ENCODE results near the gene PLCB2. TPM values are rescaled to one million over a fixed set of nuclear protein-coding genes. Genes with fewer than 3 reads are reported as not detected.
A peak's percentile ranks its signal among the peaks of the same experiment; 100 is the strongest.

PLCB2 gene
- total RNA-seq, 1 donor from 2014 or later, result 2.6 TPM

- Mint-ChIP-seq H3K4me1 (ENCODE audit: low read depth, unreplicated experiment) (peaks cover 13% of the 10 kb centered on the region), H3K4me3 (ENCODE audit: unreplicated experiment) (peak overlapping the region; percentile 22), H3K27ac (ENCODE audit: unreplicated experiment) (no peak overlapping the region), H3K36me3 (ENCODE audit: unreplicated experiment) (no peaks in the 10 kb centered on the region), H3K27me3 (ENCODE audit: unreplicated experiment) (peaks cover 17% of the 10 kb centered on the region), H3K9me3 (ENCODE audit: unreplicated experiment) (peaks cover 2% of the 10 kb centered on the region)
- DNase-seq, result no peak
- no peak for TF ChIP-seq CTCF (IDR thresholded peaks at IDR 0.05; ENCODE audit: partially characterized antibody, unreplicated experiment)
Observed at GRCh38 chr15:40250771-40251483, 56.8 kb downstream of the PLCB2 start.

DNA sequence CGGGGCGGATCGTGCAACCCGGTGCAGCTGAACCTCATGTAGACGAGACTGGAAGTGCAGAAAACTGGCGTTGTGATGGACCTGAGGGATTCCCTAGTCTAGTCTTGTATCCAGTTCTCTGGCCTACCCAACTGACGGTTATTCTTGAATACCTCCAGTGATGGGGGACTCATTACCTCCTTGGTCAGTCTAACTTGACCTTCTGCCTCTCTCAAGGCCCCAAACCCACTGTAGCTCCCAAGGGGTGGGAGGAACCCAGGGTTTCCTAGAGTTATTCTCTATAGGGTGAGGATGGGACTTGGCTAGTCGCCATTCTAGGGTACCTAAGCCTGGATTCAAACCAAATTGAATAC is 57.5 kb downstream of the PLCB2 start:
- DNase-seq, result no peak
- H3K36me3 Mint-ChIP-seq (ENCODE audit: unreplicated experiment), result no peaks in the 10 kb centered on the region
- H3K4me1 Mint-ChIP-seq (ENCODE audit: low read depth, unreplicated experiment), result peaks cover 8% of the 10 kb centered on the region
- no peak for TF ChIP-seq CTCF (IDR thresholded peaks at IDR 0.05; ENCODE audit: partially characterized antibody, unreplicated experiment)
- no peak overlapping the region for H3K4me3 Mint-ChIP-seq (ENCODE audit: unreplicated experiment)
- H3K27ac Mint-ChIP-seq (ENCODE audit: unreplicated experiment), result no peak overlapping the region
- peaks cover 2% of the 10 kb centered on the region for H3K9me3 Mint-ChIP-seq (ENCODE audit: unreplicated experiment)
- peaks cover 16% of the 10 kb centered on the region for H3K27me3 Mint-ChIP-seq (ENCODE audit: unreplicated experiment)

DNA sequence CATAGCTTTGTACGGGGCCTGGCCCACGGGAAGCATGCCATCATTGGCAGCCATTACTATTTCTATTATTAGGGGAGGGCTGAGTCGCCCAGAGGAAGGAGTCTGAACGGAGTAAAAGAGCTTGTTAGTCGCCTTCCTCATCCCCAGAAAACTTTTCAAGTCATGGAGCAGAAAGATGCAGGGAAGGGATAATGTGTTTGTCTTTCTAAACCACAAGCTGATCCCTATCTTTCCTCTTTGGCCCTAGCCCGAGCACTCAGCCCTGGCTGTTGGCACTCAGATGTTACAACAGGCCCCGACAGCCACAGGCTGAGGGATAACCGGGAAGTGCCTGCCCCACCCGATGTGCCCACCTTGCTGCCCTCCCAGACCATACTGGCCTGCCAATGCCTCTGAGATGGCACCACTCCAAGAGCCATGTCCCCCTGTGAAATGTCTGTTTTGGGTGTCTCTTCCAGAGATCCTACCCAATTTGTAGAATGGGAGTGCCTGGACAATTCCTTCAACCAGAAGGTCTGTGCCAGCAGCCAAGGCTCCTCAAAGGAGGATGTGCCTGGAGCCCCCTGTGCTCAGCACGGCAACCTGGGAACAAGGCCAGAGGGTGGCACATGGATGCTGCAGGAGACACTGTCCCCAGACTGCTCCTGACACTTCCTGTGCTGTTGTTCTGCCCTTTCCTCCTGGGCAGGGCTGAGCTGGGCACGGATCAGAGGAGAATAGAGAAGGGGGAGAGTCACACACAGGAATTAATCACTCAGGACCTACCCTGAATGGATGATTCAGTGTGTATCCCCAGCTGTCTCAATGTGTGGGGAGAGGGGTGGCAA is 58.0 kb downstream of the PLCB2 start:
- H3K4me3 Mint-ChIP-seq (ENCODE audit: unreplicated experiment), result no peak overlapping the region
- TF ChIP-seq CTCF (IDR thresholded peaks at IDR 0.05; ENCODE audit: partially characterized antibody, unreplicated experiment), result no peak

GRCh38 chr15:40248006-40248783 is 59.5 kb downstream of the PLCB2 start:
- no peak overlapping the region for H3K27ac Mint-ChIP-seq (ENCODE audit: unreplicated experiment)
- H3K36me3 Mint-ChIP-seq (ENCODE audit: unreplicated experiment), result no peaks in the 10 kb centered on the region
- H3K4me1 Mint-ChIP-seq (ENCODE audit: low read depth, unreplicated experiment), result peaks cover 3% of the 10 kb centered on the region

More for the DNA sequence above, 58.0 kb downstream of the PLCB2 start:
- peaks cover 5% of the 10 kb centered on the region for H3K4me1 Mint-ChIP-seq (ENCODE audit: low read depth, unreplicated experiment)
- DNase-seq, result no peak
- H3K9me3 Mint-ChIP-seq (ENCODE audit: unreplicated experiment), result peaks cover 2% of the 10 kb centered on the region
- no peaks in the 10 kb centered on the region for H3K36me3 Mint-ChIP-seq (ENCODE audit: unreplicated experiment)
- H3K27ac Mint-ChIP-seq (ENCODE audit: unreplicated experiment), result no peak overlapping the region
- peaks cover 13% of the 10 kb centered on the region for H3K27me3 Mint-ChIP-seq (ENCODE audit: unreplicated experiment)

More at GRCh38 chr15:40248006-40248783, 59.5 kb downstream of the PLCB2 start:
- Mint-ChIP-seq H3K4me3 (ENCODE audit: unreplicated experiment) (no peak overlapping the region), H3K9me3 (ENCODE audit: unreplicated experiment) (no peaks in the 10 kb centered on the region), H3K27me3 (ENCODE audit: unreplicated experiment) (peaks cover 9% of the 10 kb centered on the region)
- DNase-seq, result no peak
- TF ChIP-seq CTCF (IDR thresholded peaks at IDR 0.05; ENCODE audit: partially characterized antibody, unreplicated experiment), result no peak
